Measurements from ENCODE around the gene ABCA2.
"Not testable (repeated sequence)": the region's sequence is repeated elsewhere in the genome, so short reads cannot be mapped to it uniquely, and the experiment has no call there.

Gene ABCA2

GRCh38 chr9:137007816-137008270 lies 20.2 kb downstream of the ABCA2 start:
- H3K27ac ChIP-seq, result no peak overlapping the region
- TF ChIP-seq CTCF (conservative IDR thresholded peaks at IDR 0.05) (no peak), ZFX (IDR thresholded peaks at IDR 0.05) (no peak)

GRCh38 chr9:137007108-137007815 lies 20.8 kb downstream of the ABCA2 start:
- H3K27ac ChIP-seq, result no peak overlapping the region
- TF ChIP-seq CTCF (conservative IDR thresholded peaks at IDR 0.05), result no peak
- TF ChIP-seq ZFX (IDR thresholded peaks at IDR 0.05), result no peak

- H3K27ac ChIP-seq, result no peak overlapping the region
- TF ChIP-seq CTCF (conservative IDR thresholded peaks at IDR 0.05) (no peak), ZFX (IDR thresholded peaks at IDR 0.05) (no peak)
These were observed 21.7 kb downstream of the ABCA2 start for GRCh38 chr9:137006116-137007003.

DNA sequence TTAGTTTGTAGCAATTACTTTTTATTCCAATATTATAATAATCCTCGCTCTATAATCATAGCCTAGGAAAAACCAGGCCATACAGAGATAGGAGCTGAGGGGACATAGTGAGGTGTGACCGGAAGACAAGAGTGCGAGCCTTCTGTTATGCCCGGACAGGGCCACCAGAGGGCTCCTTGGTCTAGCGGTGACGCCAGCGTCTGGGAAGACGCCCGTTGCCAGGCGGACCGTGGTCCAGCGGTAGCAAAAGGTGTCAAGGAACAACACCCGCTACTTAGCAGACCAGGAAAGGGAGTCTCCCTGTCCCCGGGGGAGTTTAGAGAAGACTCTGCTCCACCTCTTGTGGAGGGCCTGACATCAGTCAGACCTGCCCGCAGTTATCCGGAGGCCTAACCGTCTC lies 23.8 kb downstream of the ABCA2 start:
- not testable (repeated sequence) for H3K27ac ChIP-seq

- no peak overlapping the region for H3K27ac ChIP-seq
- TF ChIP-seq CTCF (conservative IDR thresholded peaks at IDR 0.05) (no peak), ZFX (IDR thresholded peaks at IDR 0.05) (no peak)
These were observed 25.4 kb downstream of the ABCA2 start for GRCh38 chr9:137002646-137003041.

GRCh38 chr9:137001857-137002645 lies 26.0 kb downstream of the ABCA2 start:
- no peak overlapping the region for H3K27ac ChIP-seq
- TF ChIP-seq ZFX (IDR thresholded peaks at IDR 0.05), result no peak
- TF ChIP-seq CTCF (conservative IDR thresholded peaks at IDR 0.05), result no peak

GRCh38 chr9:137000177-137000930 lies 27.7 kb downstream of the ABCA2 start:
- no peak for TF ChIP-seq ZFX (IDR thresholded peaks at IDR 0.05)
- no peak for TF ChIP-seq CTCF (conservative IDR thresholded peaks at IDR 0.05)
- H3K27ac ChIP-seq, result no peak overlapping the region

All from C4-2B (cell line).